ENCODE data around the gene UBE2E2.

- TF ChIP-seq CTCF (IDR thresholded peaks at IDR 0.05) (no peak), POLR2A (IDR thresholded peaks at IDR 0.05) (no peak)
Observed at GRCh38 chr3:23461069-23461468, 257.9 kb downstream of the UBE2E2 start.
